Smooth muscle cell (in vitro differentiated cells): Measurements from ENCODE around the gene HARS1. TPM values are rescaled to one million over a fixed set of nuclear protein-coding genes. Genes with fewer than 3 reads are reported as not detected.
A peak's percentile ranks its signal among the peaks of the same experiment; 100 is the strongest.
"Not testable (repeated sequence)": the region's sequence is repeated elsewhere in the genome, so short reads cannot be mapped to it uniquely, and the experiment has no call there.

ENCODE experiments used
- DNase-seq: peaks from one replicate; lab custom pipeline; 2025; ENCODE audit not compliant: unreplicated experiment; lab: John Stamatoyannopoulos, UW
- H2AFZ ChIP-seq: fragments of 200-600 bp; sonication (generic); 2 replicates; pipeline ENCODE4 v1.6.0; 2016; ENCODE audit warnings: antibody characterized with exemption, low read depth, mild to moderate bottlenecking
- H3F3A ChIP-seq: fragments of 200-600 bp; sonication (generic); 2 replicates; pipeline ENCODE4 v1.6.0; 2017; ENCODE audit warnings: antibody characterized with exemption, low read depth
- H3K27ac ChIP-seq: fragments of 200-600 bp; sonication (generic); 2 replicates; pipeline ENCODE4 v1.5.1; 2016; ENCODE audit warnings: low read depth, mild to moderate bottlenecking
- H3K27me3 ChIP-seq: fragments of 200-600 bp; sonication (generic); 2 replicates; pipeline ENCODE4 v1.6.1; 2016; ENCODE audit warnings: low read depth, mild to moderate bottlenecking
- H3K36me3 ChIP-seq: fragments of 200-600 bp; sonication (generic); 2 replicates; pipeline ENCODE4 v1.5.1; 2016; ENCODE audit warnings: low read depth
- H3K4me1 ChIP-seq: fragments of 200-600 bp; sonication (generic); 2 replicates; pipeline ENCODE4 v1.5.1; 2016; ENCODE audit warnings: low read depth
- H3K4me2 ChIP-seq: fragments of 200-600 bp; sonication (generic); 2 replicates; pipeline ENCODE4 v1.6.0; 2016; ENCODE audit warnings: mild to moderate bottlenecking
- H3K4me3 ChIP-seq: fragments of 200-600 bp; sonication (generic); 2 replicates; pipeline ENCODE4 v1.5.1; 2016; ENCODE audit warnings: mild to moderate bottlenecking
- H3K79me2 ChIP-seq: fragments of 200-600 bp; sonication (generic); 2 replicates; pipeline ENCODE4 v1.6.0; 2016; ENCODE audit warnings: low read depth, mild to moderate bottlenecking
- H3K9ac ChIP-seq: fragments of 200-600 bp; sonication (generic); 2 replicates; pipeline ENCODE4 v1.6.0; 2016; ENCODE audit warnings: low read depth
- H3K9me3 ChIP-seq: fragments of 200-600 bp; sonication (generic); replicated peaks from 2 replicates; pipeline ENCODE4 v1.5.1; 2016; ENCODE audit warnings: low read depth
- H4K20me1 ChIP-seq: fragments of 200-600 bp; sonication (generic); 2 replicates; pipeline ENCODE4 v1.6.0; 2016; ENCODE audit warnings: low read depth
- WGBS: methylation state at CpG from one replicate; pipeline ENCODE4 v1.1.7; 2016; ENCODE audit warnings: low lambda C conversion rate; 5-methylcytosine and 5-hydroxymethylcytosine counted together
- polyA plus RNA-seq: library from polyadenylated mRNA; unstranded; fragments of >200 nt; fragmentation: Nextera tagmentation; extraction: Ambion mirVana; gene quantifications from 2 replicates; pipeline ENCODE4 v1.2.1, GENCODE V29; 2016
- total RNA-seq: library from RNA; depleted of rRNA; stranded (reverse); fragments of >200 nt; gene quantifications from 2 replicates; pipeline ENCODE4 v1.2.3, GENCODE V29; 2014
- TF ChIP-seq, protein P1 (sequence below): fragments of 200-600 bp; sonication (generic); IDR thresholded peaks from 2 replicates; pipeline ENCODE4 v1.5.1; 2017; ENCODE audit warnings: borderline replicate concordance, mild to moderate bottlenecking, antibody characterized with exemption; ENCODE audit not compliant: insufficient read depth, poor library complexity, severe bottlenecking

HARS1 gene
- total and polyA plus RNA-seq, 2 experiments from 2014 or later = 29.4 to 72.1 TPM

DNA sequence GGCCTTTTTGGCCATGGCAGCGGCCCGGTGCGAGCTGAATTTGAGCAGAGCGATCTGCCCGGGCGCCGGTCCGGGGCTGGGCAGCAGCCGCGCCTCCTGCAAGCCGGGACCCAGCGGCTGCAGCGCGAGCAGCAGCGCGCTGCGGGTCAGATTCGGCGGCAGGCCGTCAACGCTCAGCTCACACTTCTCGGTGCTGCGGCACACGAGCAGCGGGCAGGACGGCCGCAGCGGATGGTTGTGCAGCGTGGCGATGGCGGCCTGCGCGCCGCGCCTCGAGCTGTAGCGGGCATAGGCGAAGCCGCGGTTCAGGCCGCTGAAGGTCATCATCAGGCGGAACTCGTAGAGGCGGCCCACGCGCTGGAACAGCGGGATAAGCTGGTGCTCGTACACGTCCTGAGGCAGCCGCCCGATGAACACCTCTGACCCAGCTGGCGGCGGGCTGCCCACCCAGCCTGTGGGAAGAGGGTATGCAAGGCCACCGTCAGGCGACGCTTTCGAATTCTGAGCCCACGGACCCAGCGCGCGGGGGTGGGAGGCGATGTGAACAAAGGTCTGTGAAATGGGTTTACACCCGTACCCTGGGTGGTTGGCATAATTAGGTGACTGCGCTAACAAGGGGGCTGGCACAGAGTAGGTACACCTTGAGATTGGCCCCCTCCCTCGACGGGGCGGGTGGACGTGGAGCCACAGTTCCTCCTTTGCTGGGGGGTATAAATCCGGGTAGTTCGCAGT, 18.5 kb downstream of the HARS1 start:
- H3K36me3 ChIP-seq = peaks cover 5% of the 10 kb centered on the region
- no peaks in the 10 kb centered on the region for H4K20me1 ChIP-seq
- no peaks in the 10 kb centered on the region for H3K27me3 ChIP-seq
- no peak overlapping the region for H3K4me3 ChIP-seq
- WGBS = 95% methylated on average over 70 of the region's 70 CpGs
- H3F3A ChIP-seq = peaks cover 12% of the 10 kb centered on the region
- no peak overlapping the region for H3K4me2 ChIP-seq
- TF ChIP-seq, protein P1, sequence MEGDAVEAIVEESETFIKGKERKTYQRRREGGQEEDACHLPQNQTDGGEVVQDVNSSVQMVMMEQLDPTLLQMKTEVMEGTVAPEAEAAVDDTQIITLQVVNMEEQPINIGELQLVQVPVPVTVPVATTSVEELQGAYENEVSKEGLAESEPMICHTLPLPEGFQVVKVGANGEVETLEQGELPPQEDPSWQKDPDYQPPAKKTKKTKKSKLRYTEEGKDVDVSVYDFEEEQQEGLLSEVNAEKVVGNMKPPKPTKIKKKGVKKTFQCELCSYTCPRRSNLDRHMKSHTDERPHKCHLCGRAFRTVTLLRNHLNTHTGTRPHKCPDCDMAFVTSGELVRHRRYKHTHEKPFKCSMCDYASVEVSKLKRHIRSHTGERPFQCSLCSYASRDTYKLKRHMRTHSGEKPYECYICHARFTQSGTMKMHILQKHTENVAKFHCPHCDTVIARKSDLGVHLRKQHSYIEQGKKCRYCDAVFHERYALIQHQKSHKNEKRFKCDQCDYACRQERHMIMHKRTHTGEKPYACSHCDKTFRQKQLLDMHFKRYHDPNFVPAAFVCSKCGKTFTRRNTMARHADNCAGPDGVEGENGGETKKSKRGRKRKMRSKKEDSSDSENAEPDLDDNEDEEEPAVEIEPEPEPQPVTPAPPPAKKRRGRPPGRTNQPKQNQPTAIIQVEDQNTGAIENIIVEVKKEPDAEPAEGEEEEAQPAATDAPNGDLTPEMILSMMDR = no peak
- no peaks in the 10 kb centered on the region for H3K9me3 ChIP-seq
- H3K27ac ChIP-seq = no peak overlapping the region
- no peak overlapping the region for H2AFZ ChIP-seq
- no peaks in the 10 kb centered on the region for H3K4me1 ChIP-seq
- peaks cover 2% of the 10 kb centered on the region for H3K79me2 ChIP-seq
- H3K9ac ChIP-seq = no peak overlapping the region
- DNase-seq = no peak

DNA sequence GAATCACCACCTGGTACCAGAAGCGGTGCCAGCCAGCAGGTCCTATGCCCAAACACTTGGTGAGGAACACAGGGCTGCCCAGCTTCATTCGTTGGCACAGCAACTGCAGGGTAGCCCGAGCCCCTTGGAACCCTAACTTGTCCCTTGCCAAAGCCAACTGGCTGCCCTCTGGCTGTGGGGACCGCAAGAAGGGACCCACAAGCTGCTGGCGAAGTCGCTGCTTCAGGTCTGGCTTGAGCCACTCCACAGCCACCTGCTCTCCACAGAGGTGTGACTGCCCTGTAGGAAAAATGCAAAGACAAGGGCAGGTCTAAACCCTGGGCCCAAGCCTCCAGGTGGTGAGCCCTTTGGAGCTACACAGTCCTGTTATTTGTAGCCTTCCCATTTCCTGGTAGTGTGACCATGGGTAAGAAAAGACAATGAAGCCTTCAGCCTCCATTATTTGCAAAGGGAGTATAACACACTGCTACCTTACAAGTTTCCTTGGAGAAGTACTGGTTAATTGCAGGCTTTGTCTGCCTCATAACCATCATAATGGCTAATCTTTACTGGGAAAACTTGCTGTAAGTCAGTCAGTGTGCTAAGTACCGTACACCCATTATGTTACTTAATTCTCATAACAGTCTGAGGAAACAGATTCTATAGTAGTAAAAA, 19.6 kb downstream of the HARS1 start:
- no peaks in the 10 kb centered on the region for H3K9me3 ChIP-seq
- peaks cover 12% of the 10 kb centered on the region for H3F3A ChIP-seq
- peaks cover under 1% of the 10 kb centered on the region for H3K4me1 ChIP-seq
- no peak overlapping the region for H3K9ac ChIP-seq
- TF ChIP-seq, protein P1 = no peak
- H3K79me2 ChIP-seq = peaks cover 12% of the 10 kb centered on the region
- H3K4me3 ChIP-seq = no peak overlapping the region
- peaks cover 5% of the 10 kb centered on the region for H3K36me3 ChIP-seq
- no peaks in the 10 kb centered on the region for H3K27me3 ChIP-seq
- H2AFZ ChIP-seq = no peak overlapping the region
- no peak for DNase-seq
- no peak overlapping the region for H3K27ac ChIP-seq
- H4K20me1 ChIP-seq = peaks cover 3% of the 10 kb centered on the region
- H3K4me2 ChIP-seq = no peak overlapping the region
- 97% methylated on average over 6 of the region's 7 CpGs for WGBS

DNA sequence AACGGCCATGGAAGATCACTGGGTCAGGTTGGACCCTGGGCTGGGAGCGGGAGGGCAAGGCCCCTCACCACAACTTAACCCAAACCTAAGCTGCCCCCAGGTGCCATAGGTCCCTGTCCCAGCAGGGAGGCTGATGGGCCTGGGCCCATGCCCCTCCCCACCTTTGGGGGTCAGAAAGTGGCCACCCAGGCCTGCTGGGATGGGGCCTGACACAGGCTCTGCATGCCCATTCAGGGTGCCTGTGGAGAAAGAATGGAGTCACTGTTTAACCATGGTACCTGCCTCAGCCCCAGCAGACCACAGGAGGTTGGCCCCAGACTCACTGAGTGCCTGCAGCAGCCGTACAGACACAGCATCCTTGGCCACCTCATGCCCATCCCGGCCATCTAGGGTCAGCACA, 20.1 kb downstream of the HARS1 start:
- not testable (repeated sequence) for H2AFZ ChIP-seq, H3K4me1 ChIP-seq, H4K20me1 ChIP-seq, H3K9me3 ChIP-seq, H3K36me3 ChIP-seq, H3K4me2 ChIP-seq, H3K27me3 ChIP-seq, H3K27ac ChIP-seq, H3K9ac ChIP-seq, H3K4me3 ChIP-seq, DNase-seq
- Histone ChIP-seq H3K79me2 (peaks cover 17% of the 10 kb centered on the region), H3F3A (peaks cover 12% of the 10 kb centered on the region)
- WGBS = 88% methylated on average over 2 of the region's 4 CpGs

DNA sequence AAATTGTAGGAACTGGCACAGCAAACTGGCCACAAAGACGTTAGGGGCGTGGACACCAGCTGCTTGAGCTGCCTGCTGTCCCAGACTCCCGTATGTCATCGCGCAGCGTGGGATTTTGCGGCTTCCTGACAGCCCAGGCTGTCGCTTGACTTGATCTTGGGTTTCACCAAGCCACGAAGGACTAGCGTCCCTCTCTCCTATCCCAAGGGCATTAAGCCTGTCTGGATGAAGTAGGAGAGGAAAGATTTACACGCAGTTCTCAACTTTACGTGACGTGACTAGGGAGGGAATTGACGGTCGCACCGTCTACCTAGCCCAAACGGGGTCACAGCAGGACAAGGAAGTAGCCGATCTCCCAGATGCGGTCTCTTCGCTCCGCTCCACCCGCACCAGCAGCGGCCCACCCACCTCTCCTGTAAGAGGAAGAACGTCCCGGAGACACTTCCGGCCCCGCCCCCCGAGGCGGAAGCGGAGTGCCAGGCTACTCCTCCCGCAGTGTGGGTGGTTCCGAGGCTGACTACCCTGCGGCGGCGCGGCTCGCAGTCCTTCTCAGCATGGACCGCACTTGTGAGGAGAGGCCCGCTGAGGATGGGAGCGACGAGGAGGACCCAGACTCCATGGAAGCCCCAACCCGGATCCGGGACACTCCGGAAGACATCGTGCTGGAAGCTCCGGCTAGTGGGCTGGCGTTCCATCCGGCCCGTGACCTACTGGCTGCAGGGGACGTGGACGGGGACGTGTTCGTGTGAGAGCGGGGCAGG, 26.6 kb downstream of the HARS1 start, which contains the start of gene WDR55:
TSS of gene WDR55 (plus strand) at position 546 of the 761 bp plus-strand sequence. CDS start at position 555, 9 bp downstream.
- Histone ChIP-seq H3K27me3 (no peaks in the 10 kb centered on the region), H3K9ac (peak within 1 kb of the TSS; percentile 66), H3K4me1 (peaks cover 4% of the 10 kb centered on the region), H3K79me2 (peaks cover 29% of the 10 kb centered on the region), H3K27ac (peak within 1 kb of the TSS; percentile 81), H3F3A (peaks cover 10% of the 10 kb centered on the region), H3K4me3 (peak within 1 kb of the TSS; percentile 82), H3K36me3 (peaks cover 9% of the 10 kb centered on the region), H4K20me1 (peaks cover 6% of the 10 kb centered on the region), H3K4me2 (peak within 1 kb of the TSS; percentile 85), H3K9me3 (no peaks in the 10 kb centered on the region), H2AFZ (peak within 1 kb of the TSS; percentile 53)
- under 1% methylated on average over 54 of the region's 54 CpGs for WGBS
- peak; percentile 86 for DNase-seq
- TF ChIP-seq, protein P1 = no peak
